GM12878 (cell line): ENCODE data around the gene CDK5R1. TPM values are rescaled to one million over a fixed set of nuclear protein-coding genes. Genes with fewer than 3 reads are reported as not detected.
A peak's percentile ranks its signal among the peaks of the same experiment; 100 is the strongest.

ENCODE experiments used
- ASH2L ChIP-seq: fragments of 300-600, 200-600 bp; sonication (generic); IDR thresholded peaks from 2 replicates; pipeline ENCODE4 v1.6.1; 2017; ENCODE audit warnings: low read depth, mild to moderate bottlenecking, borderline replicate concordance
- CEBPB ChIP-seq, 2 experiments: fragments of 150-350 bp in 1 of 2; IDR thresholded peaks; 2 replicates each; pipeline ENCODE4 v1.6.1; 2012 to 2014; ENCODE audit warnings: low read depth in 2 of 2, low read length in 2 of 2, borderline replicate concordance in 1 of 2, inconsistent platforms in 1 of 2
- IKZF1 ChIP-seq: fragments of 450-650 bp; conservative IDR thresholded peaks from 2 replicates; pipeline ENCODE4 v1.6.1; 2017; ENCODE audit warnings: antibody characterized with exemption, mild to moderate bottlenecking
- KLF5 ChIP-seq: fragments of 450-650 bp; IDR thresholded peaks from 2 replicates; pipeline ENCODE4 v1.6.1; 2014; ENCODE audit warnings: mild to moderate bottlenecking; ENCODE audit not compliant: partially characterized antibody
- LARP7 ChIP-seq: fragments of 450-650 bp; IDR thresholded peaks from 2 replicates; pipeline ENCODE4 v1.6.1; 2017; ENCODE audit warnings: mild to moderate bottlenecking
- MLLT1 ChIP-seq: fragments of 450-650 bp; IDR thresholded peaks from 2 replicates; pipeline ENCODE4 v1.6.1; 2016; ENCODE audit warnings: mild to moderate bottlenecking
- PBX3 ChIP-seq: IDR thresholded peaks from 2 replicates; pipeline ENCODE4 v1.6.1; 2011; ENCODE audit warnings: mild to moderate bottlenecking, low read depth, low read length, moderate library complexity; ENCODE audit not compliant: insufficient replicate concordance
- PKNOX1 ChIP-seq: fragments of 450-650 bp; IDR thresholded peaks from 2 replicates; pipeline ENCODE4 v1.6.1; 2016; ENCODE audit warnings: mild to moderate bottlenecking
- PRDM15 ChIP-seq: fragments of 450-650 bp; formaldehyde crosslinking; IDR thresholded peaks from 2 replicates; pipeline ENCODE4 v1.4.0; 2020; ENCODE audit warnings: mild to moderate bottlenecking, moderate library complexity
- RB1 ChIP-seq: fragments of 450-650 bp; formaldehyde crosslinking; IDR thresholded peaks from 2 replicates; pipeline ENCODE4 v1.6.1; 2017; ENCODE audit warnings: mild to moderate bottlenecking, borderline replicate concordance
- RELB ChIP-seq: fragments of 450-650 bp; IDR thresholded peaks from 2 replicates; pipeline ENCODE4 v1.6.1; 2017; ENCODE audit warnings: low read depth, mild to moderate bottlenecking, moderate library complexity
- SMARCA5 ChIP-seq: fragments of 450-650 bp; IDR thresholded peaks from 2 replicates; pipeline ENCODE4 v1.6.1; 2017; ENCODE audit warnings: mild to moderate bottlenecking
- SUZ12 ChIP-seq: fragments of 200-600 bp; sonication (generic); IDR thresholded peaks from one replicate; pipeline ENCODE4 v1.6.1; 2018; ENCODE audit warnings: antibody characterized with exemption, mild to moderate bottlenecking; ENCODE audit not compliant: unreplicated experiment
- ZBTB40 ChIP-seq: fragments of 450-650 bp; IDR thresholded peaks from 2 replicates; pipeline ENCODE4 v1.6.1; 2016; ENCODE audit warnings: mild to moderate bottlenecking, moderate library complexity, borderline replicate concordance
- ZNF207 ChIP-seq: fragments of 450-650 bp; IDR thresholded peaks from 2 replicates; pipeline ENCODE4 v1.6.1; 2014; ENCODE audit warnings: antibody characterized with exemption, mild to moderate bottlenecking, borderline replicate concordance
- polyA plus RNA-seq, 11 experiments: library from polyadenylated mRNA; depleted of rRNA in 4 of 11; unstranded in 6 of 11; stranded (reverse) in 5 of 11; fragments of >200 nt; fragmentation: Nextera tagmentation in 4 of 11; fragmentation: Illumina TruSeq in 1 of 11; extraction: Ambion mirVana in 4 of 11; extraction: Trizol in 1 of 11; gene quantifications; 1 replicate in 1 of 11; 2 replicates in 10 of 11; pipeline versions ENCODE4 v1.2.1 to v1.2.3, GENCODE V29; 2011 to 2016; ENCODE audit warnings: inconsistent platforms in 2 of 11, missing spikeins in 2 of 11, low read depth in 1 of 11
- total RNA-seq, 4 experiments: library from RNA; depleted of rRNA in 3 of 4; stranded (reverse); fragments of >200 nt in 3 of 4; fragmentation: Illumina TruSeq in 1 of 4; extraction: Trizol in 1 of 4; gene quantifications; 2 replicates each; pipeline versions ENCODE4 v1.2.1 to v1.2.3, GENCODE V29; 2013 to 2021

CDK5R1 gene
- total and polyA plus RNA-seq, 10 of the 15 experiments (the other 5 are each of a cell fraction or from before 2014, with no cell fraction given) = 1.1 to 28.3 (median 12.2) TPM

GRCh38 chr17:32483451-32484019, 3.3 kb upstream of the CDK5R1 start (continued):
- no peak for TF ChIP-seq PBX3
- no peak for TF ChIP-seq ZBTB40
- TF ChIP-seq ZNF207 = no peak
- TF ChIP-seq IKZF1 = peak; percentile 45
- peak; percentile 29; the same call in 1 of the 2 replicates for TF ChIP-seq LARP7
- no peak for TF ChIP-seq PRDM15 (CRISPR knock-in tag)
- no peak for TF ChIP-seq CEBPB (IDR thresholded peaks at IDR 0.05; ENCODE audit: borderline replicate concordance in 1 of 2, low read depth in 2 of 2, low read length in 2 of 2)
- no peak for TF ChIP-seq KLF5
- TF ChIP-seq MLLT1 = peak; percentile 85
- 0 out of 2 replicates have a peak, but pooled peaks have one; percentile 28 for TF ChIP-seq SMARCA5
- no peak for TF ChIP-seq ASH2L
- TF ChIP-seq RELB = no peak
- TF ChIP-seq SUZ12 = no peak
- TF ChIP-seq PKNOX1 = peak; percentile 70
- TF ChIP-seq RB1 = no peak
